ENCODE measurements around the gene SSR2. TPM values are rescaled to one million over a fixed set of nuclear protein-coding genes. Genes with fewer than 3 reads are reported as not detected.

The SSR2 gene
- 100 to 1,000 TPM; 103 to 157 (median 146) TPM for total RNA-seq

DNA sequence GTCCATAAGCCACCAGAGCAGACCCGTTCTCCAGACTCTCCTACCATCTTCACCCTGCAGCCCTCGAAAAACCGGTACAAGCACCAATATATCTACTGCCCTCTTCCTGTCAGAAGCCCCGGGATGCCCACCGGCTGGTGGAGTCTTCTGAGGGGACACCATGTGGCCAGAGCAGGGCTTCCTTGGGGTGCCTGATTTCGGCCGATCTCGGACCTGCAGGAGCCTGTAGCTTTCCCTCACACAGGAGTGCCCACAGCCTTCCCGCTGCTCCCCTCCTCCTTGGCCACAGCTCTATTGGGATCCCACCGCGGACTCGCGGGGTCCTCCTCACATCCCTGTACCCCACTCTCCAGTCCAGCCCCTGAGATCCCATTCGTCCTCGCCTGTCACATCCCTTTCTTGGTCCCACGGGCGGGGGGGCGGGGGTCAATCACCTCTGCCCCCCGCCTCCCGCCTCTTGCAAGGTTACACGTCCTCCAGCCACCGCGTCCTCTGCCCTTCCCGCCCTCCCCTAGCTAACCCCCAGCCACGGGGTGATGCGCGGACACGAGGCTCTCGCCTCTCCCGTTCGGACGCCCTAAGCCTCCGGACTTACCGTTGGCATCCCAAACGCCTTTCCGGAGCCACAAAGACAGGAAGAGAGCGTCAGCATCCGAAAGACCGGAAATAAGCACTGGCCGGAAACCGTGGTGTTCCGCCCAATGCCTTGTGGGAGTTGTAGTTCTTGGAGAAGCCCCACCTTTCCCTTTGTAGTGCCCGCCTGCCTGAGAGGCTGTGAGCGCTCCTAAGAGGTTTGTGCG, at the start of gene SSR2:
TSS of gene SSR2 (minus strand) at position 659 of the 800 bp plus-strand sequence. CDS start 784 bp downstream, outside the sequence.
- no peaks in the 10 kb centered on the region for H3K9me3 ChIP-seq
- WGBS, 2 donors (ENCODE audit: low coverage in 1 of 2), result 1 to 3% methylated on average over 11 to 17 of the region's 45 CpGs
- peaks cover 0 to 25% (median 5%) of the 10 kb centered on the region in 3 donors for H3K4me1 ChIP-seq
- H3K27me3 ChIP-seq, result no peaks in the 10 kb centered on the region
- no peak for TF ChIP-seq EP300 (IDR thresholded peaks at IDR 0.05)
- TF ChIP-seq POLR2AphosphoS5 (IDR thresholded peaks at IDR 0.05), result peak; percentile 76
- TF ChIP-seq, protein P1, sequence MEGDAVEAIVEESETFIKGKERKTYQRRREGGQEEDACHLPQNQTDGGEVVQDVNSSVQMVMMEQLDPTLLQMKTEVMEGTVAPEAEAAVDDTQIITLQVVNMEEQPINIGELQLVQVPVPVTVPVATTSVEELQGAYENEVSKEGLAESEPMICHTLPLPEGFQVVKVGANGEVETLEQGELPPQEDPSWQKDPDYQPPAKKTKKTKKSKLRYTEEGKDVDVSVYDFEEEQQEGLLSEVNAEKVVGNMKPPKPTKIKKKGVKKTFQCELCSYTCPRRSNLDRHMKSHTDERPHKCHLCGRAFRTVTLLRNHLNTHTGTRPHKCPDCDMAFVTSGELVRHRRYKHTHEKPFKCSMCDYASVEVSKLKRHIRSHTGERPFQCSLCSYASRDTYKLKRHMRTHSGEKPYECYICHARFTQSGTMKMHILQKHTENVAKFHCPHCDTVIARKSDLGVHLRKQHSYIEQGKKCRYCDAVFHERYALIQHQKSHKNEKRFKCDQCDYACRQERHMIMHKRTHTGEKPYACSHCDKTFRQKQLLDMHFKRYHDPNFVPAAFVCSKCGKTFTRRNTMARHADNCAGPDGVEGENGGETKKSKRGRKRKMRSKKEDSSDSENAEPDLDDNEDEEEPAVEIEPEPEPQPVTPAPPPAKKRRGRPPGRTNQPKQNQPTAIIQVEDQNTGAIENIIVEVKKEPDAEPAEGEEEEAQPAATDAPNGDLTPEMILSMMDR (IDR thresholded peaks at IDR 0.05), result no peak
- peak in 1 of 2 donors; percentile 39 for TF ChIP-seq POLR2A (IDR thresholded peaks at IDR 0.05)
- peak within 1 kb of the TSS; percentile 59 to 92 (median 90) for H3K27ac ChIP-seq
- H3K36me3 ChIP-seq, result peaks cover 0 to 43% of the 10 kb centered on the region in 2 donors
- ATAC-seq, result peak; percentile 98
- H3K4me3 ChIP-seq, result peak within 1 kb of the TSS; percentile 61 to 83

DNA sequence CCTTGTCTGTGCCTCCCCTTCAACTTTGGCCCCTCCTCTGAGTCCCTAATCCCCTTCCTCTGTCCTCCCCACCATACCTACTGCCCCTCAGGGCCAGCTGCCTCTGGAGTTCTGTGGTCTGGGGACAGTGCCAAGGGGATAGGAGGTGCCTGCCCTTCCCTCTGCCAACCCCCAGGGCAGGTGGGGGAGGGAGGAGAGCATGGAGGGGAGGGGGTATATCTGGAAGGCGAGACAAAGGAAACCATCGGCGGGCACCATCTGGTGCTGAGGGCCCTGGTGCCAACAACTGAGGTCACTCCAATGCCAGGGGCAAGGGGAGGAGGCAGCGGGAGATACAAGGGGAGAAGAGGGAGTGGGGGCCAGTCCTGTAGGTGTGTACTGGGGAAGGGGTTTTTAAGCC, 49.8 kb upstream of the SSR2 start:
- 43% methylated on average over 3 of the region's 4 CpGs; no CpG with 5 or more reads in 1 of the 2 donors for WGBS, 2 donors (ENCODE audit: low coverage in 1 of 2)
- no peak overlapping the region for H3K4me3 ChIP-seq
- no peak for ATAC-seq
- H3K36me3 ChIP-seq, result no peaks in the 10 kb centered on the region
- H3K4me1 ChIP-seq, result peaks cover 0 to 9% (median 0%) of the 10 kb centered on the region in 3 donors
- no peak overlapping the region for H3K27ac ChIP-seq
- TF ChIP-seq EP300 (IDR thresholded peaks at IDR 0.05) (no peak), POLR2A (IDR thresholded peaks at IDR 0.05) (no peak), POLR2AphosphoS5 (IDR thresholded peaks at IDR 0.05) (no peak)
- TF ChIP-seq, protein P1 (IDR thresholded peaks at IDR 0.05), result no peak
- no peaks in the 10 kb centered on the region for H3K27me3 ChIP-seq
- H3K9me3 ChIP-seq, result no peaks in the 10 kb centered on the region

DNA sequence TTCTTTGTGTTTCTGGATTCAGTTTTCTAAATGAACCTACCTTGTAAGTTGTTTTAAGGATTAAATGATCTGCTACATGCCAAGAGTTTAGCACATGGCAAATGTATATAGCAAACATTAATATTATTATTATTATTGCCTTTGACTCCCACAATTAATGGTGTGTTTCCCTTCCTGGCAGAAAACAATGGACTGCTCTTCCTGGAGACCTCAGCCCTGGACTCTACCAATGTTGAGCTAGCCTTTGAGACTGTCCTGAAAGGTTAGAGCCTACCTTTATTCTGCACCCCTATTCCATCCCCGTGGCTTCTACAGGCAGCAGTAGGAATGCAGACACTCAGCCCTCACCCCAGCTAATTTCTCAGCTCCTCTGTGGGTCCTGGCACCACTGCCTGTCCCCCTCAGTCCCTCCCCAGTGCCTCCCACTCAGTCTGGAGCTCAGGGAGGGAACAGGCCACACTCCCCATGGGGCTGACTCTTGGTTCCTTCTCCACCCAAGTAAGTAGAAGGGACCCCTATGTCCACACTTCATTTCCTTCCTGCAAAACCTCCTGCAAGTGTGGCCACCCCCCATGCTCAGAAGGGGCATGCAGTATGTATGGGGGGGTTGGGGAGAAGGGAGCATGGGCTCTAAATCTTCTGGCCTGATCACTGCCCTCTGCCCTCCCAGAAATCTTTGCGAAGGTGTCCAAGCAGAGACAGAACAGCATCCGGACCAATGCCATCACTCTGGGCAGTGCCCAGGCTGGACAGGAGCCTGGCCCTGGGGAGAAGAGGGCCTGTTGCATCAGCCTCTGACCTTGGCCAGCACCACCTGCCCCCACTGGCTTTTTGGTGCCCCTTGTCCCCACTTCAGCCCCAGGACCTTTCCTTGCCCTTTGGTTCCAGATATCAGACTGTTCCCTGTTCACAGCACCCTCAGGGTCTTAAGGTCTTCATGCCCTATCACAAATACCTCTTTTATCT, 49.0 kb upstream of the SSR2 start:
- WGBS, 2 donors (ENCODE audit: low coverage in 1 of 2), result 82 to 100% methylated on average over 2 of the region's 3 CpGs

DNA sequence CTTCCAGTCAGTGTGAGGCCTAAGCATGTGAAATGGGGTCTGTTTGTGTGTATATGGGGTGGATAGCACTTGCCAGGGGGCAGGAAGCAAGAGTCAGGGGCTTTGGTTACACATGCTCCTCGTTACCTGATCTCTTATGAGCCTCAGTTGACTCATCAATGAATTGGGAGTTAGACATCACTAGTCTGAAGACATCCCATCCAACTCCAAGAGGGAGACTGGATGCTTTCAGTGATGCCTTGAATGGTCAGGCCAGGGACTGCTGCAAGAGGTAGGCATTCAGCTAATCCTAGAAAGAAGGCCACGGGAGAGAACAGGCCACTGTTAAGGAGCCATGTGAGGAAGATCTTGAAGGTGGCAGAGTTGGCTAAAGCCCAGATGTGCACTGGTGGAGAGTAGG, 46.5 kb upstream of the SSR2 start:
- no peaks in the 10 kb centered on the region for H3K36me3 ChIP-seq
- no peak overlapping the region for H3K27ac ChIP-seq
- H3K4me1 ChIP-seq, result no peaks in the 10 kb centered on the region
- WGBS, 2 donors (ENCODE audit: low coverage in 1 of 2), result 56% methylated on average over 2 of the region's 2 CpGs; no CpG with 5 or more reads in 1 of the 2 donors
- H3K27me3 ChIP-seq, result no peaks in the 10 kb centered on the region
- H3K9me3 ChIP-seq, result no peaks in the 10 kb centered on the region
- H3K4me3 ChIP-seq, result no peak overlapping the region
- TF ChIP-seq, protein P1 (IDR thresholded peaks at IDR 0.05), result no peak
- no peak for TF ChIP-seq EP300 (IDR thresholded peaks at IDR 0.05)
- TF ChIP-seq POLR2A (IDR thresholded peaks at IDR 0.05), result no peak
- TF ChIP-seq POLR2AphosphoS5 (IDR thresholded peaks at IDR 0.05), result no peak
- ATAC-seq, result no peak

More for the DNA sequence above, 49.0 kb upstream of the SSR2 start:
- Histone ChIP-seq H3K9me3 (no peaks in the 10 kb centered on the region), H3K27ac (no peak overlapping the region), H3K27me3 (no peaks in the 10 kb centered on the region), H3K4me1 (peaks cover 0 to 1% (median 0%) of the 10 kb centered on the region in 3 donors), H3K4me3 (no peak overlapping the region), H3K36me3 (no peaks in the 10 kb centered on the region)
- ATAC-seq, result no peak
- TF ChIP-seq EP300 (IDR thresholded peaks at IDR 0.05) (no peak), POLR2AphosphoS5 (IDR thresholded peaks at IDR 0.05) (no peak), POLR2A (IDR thresholded peaks at IDR 0.05) (no peak)
- TF ChIP-seq, protein P1 (IDR thresholded peaks at IDR 0.05), result no peak
